CD1c-positive myeloid dendritic cell (primary cell): ENCODE data around the gene GIT1.

Experiments
- DNase-seq: peaks from one replicate; pipeline ENCODE4 v3.0.0-alpha.2; 2016; ENCODE audit errors: extremely low spot score

Gene GIT1

GRCh38 chr17:29581583-29582253 lies 7.7 kb downstream of the GIT1 start:
- DNase-seq, result no peak

DNA sequence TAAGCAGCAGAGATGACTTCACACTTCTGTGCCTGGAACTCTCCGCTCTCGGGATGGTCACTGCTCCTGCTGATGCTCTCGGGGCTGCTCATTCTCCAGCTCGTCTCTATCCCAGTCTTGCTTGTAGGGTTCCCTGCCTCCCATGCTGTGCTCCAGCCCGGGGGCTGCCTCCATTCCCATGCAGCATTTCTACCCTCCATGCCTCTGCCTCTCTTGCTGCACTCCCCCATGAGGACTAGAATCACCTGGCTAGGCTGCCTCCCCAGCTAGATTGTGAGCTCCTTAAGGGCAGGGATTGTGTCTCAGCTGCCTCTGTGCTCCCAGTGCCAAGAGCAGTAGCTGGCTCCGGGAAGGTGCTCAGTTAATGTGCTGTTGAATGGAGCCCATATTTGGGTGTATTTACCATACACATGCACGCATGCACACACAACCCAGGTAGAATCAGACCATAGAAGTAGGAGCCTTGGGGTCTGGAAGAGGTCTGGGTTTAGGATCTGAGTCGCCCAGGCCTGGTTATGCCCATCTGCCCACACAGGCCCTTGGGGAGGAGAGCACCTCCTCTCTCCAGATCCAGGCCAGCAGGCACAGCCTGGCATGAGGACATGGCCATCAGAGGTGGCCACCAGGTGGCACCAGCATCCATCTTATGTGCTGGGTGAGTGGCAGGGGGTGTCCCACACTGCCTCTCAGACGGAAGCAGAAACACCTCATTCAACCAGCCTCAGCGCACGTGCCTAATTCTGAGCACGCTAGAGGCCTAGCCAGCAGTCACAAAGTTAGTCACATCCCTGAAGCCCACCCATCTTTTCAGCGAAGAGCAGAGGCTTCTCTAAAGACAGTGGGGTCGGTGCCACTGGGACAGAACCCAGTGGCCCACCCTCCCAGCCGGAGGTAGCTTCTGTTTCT lies 9.3 kb downstream of the GIT1 start:
- peak; percentile 93 for DNase-seq

DNA sequence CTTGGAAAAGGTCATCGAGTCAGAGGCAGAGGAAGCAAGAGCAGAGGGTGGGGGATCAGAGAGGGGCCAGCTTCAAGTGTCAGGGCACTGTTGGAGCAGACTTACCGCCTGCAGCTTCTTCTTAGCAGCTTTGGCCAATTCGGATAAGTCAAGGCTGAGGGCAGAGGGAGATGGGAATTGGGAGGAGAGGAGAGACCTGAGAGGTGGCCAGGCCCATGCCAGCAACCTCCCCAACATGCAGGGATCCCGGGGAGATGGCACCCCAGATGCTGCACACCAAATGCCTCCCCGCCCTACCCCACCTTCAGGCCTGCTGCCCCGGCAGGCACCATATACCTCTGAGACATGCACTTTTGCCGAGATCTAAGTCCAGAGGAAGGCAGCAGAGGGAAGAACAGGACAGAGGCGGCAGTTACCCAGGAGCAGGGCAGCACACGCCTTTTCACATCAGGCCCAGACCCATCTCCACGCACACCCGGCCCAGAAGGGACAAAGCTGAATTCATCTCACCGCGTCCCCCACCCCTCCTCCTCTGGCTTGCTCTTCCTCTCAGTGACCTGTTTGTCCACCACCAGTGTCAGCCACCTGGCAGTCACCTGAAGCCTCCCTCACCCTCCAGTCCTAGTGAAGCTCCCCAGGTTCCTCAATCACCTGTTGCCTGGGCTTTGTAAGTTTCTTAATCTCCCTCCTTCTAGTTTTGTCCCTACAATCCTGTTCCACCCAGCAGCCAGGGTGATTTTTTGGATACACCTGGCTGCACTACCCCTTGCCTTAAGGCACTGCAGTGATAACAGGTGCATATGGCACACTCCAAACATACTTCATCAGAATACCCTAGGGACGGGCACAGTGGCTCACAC lies 10.6 kb downstream of the GIT1 start:
- no peak for DNase-seq

- no peak for DNase-seq
These were observed 11.8 kb downstream of the GIT1 start for GRCh38 chr17:29577385-29578211.

DNA sequence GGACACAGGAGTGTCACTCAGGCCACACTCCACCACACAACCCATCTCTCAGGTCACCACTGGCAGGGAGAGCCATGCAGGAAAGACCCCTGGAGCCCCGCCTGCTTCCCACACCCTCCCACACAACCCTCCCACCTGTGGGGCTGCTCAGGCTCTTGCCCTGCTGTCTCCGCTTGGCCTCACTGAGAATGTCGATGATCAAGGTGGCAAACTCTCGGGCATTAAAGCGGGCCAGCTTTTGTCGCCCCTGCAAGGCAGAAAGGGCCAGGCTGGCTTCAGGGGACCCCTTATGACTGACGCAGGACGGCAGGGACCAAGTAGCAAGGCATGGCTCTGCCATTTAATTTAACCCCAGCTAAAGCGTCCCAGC lies 12.5 kb downstream of the GIT1 start:
- no peak for DNase-seq

DNA sequence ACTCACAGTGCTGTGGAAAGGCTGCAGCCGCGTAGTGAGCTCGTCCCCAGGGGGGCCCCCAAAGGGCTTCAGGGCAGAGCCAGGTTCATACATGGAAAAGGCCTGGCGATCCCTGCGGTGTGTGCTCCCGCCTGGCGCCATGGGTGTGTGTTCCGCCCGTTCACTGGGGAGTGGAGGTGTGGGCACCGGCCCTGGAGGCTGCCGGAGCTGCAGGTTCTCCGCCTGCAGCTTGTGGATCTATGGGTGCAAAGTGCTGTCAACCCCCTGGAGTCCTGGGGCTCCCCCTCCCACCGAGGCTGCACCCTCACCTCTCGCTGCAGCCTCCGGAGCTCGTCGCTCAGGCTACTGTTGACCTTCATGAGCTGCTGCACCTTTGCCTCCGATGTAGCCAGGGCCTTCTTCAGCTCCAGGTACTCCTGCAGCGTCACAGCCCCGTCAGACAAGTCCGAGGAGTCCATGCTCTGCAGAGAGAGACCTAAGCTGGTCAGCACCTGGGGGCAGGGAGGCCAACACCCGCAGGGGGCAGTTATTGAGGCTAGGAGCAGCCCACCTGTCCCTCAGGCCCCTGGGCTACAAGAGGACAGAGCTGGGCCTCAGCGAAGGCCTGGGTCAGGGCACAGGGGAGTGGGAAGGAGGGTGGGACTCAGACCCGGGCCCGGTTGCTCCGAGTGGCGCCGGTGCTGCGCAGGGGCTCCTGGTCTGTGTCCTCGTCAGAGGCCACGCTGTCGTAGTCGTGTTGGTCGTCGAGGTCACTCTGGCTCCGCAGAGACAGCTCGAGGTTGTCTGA lies 13.0 kb downstream of the GIT1 start:
- no peak for DNase-seq

- DNase-seq, result no peak
These were observed 13.8 kb downstream of the GIT1 start for GRCh38 chr17:29575511-29576213.

- DNase-seq, result no peak
These were observed 14.5 kb downstream of the GIT1 start for GRCh38 chr17:29574732-29575510.

- no peak for DNase-seq
These were observed 15.3 kb downstream of the GIT1 start for GRCh38 chr17:29573871-29574731.

DNA sequence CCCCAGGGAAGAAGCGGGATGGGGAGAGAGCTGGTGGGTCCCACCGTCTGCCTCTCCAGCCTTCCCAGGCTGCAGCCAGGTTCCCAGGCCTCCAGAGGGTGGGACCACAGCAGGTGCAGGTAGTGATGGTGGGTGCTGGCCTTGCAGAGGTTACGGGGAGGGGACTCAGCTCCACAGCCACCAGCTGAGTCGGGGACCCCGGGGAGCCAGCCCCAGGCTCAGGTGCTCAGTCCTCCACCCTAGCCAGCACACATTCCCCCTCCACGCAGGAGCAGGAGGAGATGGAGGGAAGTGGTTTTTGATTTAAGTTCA lies 15.9 kb downstream of the GIT1 start:
- DNase-seq, result no peak

DNA sequence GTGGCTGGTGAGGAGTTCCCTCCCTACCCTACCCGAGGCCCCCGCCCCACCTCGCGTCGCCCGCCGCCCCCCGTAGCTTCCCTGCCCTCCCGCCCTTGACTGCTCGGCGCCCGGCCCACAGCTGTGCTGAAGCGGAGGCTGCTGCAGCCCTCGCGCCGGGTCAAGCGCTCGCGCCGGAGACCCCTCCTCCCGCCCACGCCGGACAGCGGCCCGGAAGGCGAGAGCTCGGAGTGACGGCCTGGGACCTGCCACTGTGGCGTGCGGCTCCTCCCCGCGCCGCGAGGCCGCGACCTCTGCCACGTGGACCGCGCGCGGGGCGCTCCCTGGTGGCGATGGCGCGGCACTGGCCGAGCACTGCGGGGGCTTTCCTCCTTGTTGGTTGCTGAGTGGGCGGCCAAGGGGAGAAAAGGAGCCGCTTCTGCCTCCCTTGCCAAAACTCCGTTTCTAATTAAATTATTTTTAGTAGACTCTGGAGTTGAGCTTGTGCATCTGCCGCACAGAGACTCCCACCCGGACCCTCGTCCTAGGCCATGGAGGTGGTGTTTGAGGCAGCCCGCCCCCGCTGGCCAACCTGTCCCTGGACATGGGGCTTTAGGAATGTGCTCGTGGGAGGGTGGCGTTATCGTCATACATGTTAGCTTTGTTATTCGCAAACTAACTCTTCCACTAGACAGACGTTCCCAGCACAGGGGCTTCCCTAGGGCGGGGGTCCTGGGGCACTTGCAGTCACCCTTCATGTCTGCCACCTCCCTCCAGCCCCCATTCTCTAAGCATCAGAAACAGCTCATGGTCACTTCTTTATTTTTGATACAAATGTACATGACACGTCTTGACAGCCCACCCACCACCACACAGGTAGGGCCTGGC lies 16.5 kb downstream of the GIT1 start:
- DNase-seq, result peak; percentile 84

GRCh38 chr17:29571883-29572681 lies 17.4 kb downstream of the GIT1 start:
- DNase-seq, result no peak

DNA sequence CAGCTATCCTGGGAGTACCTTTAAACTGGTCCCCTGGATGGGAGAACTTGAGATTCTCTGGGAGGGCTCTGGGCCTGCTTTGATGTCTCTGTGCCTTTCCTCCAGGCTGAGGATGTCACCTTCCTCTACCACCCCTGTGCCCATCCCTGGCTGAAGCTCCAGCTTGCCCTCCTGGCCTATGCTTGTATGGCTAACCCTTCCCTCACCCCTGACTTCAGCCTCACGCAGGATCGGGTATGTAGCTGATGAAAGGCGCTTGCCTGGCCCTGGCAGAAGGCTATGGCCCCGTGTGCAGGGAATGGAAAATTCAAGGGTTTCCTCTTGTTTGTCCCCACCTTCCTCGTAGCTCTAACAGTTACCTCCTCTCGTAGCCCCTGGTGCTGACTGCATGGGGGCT lies 18.0 kb downstream of the GIT1 start:
- DNase-seq, result no peak

DNA sequence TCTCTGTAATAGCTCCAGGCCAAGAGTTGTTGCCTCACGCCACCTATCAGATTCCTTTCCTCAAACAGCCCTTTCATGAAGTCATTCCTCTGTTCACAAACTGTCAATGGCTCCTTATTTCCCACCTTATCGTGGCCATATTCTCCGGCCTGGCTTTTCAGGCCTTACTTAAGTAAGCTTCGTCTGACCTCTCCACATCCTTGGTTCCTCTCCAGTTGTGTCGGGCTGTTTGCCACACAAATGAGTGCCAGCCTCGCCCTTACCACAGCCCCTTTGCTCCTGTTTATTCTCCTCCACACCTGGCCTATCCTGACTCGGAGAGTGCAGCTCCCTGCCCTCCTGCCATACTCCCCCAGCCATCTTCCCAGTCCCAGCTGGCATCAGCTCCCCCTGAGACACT lies 18.9 kb downstream of the GIT1 start:
- no peak for DNase-seq

GRCh38 chr17:29569245-29569950 lies 20.1 kb downstream of the GIT1 start:
- DNase-seq, result no peak
